ENCODE data around the gene SPTBN1.

Gene SPTBN1

DNA sequence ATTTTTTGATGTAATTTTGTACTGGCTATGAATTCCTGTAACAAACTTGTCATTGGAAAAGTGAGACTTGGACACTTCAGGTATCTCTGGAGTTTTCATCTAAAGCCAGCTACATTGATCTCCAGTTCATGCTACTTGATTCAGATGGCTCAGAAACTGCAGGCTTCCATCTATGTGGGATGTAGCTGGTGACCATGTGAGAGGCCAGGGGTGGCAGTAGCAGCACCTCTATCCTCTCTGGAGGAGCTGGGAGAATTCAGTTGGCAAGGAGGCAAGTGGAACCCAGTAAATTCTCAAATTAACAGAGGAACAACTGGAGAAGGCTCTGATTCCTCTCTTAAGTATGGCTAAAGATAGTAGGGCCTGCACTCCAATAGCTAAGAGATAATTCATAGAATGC lies 10.0 kb upstream of the SPTBN1 start:
- Histone ChIP-seq H3K27me3 (ENCODE audit: insufficient read depth, poor library complexity, severe bottlenecking) (no peaks in the 10 kb centered on the region), H3K4me1 (ENCODE audit: insufficient read depth, poor library complexity, severe bottlenecking) (no peaks in the 10 kb centered on the region), H3K27ac (ENCODE audit: poor library complexity, severe bottlenecking) (no peak overlapping the region), H3K36me3 (ENCODE audit: low read depth) (no peaks in the 10 kb centered on the region), H3K9me3 (ENCODE audit: severe bottlenecking) (no peaks in the 10 kb centered on the region), H3K4me3 (ENCODE audit: severe bottlenecking) (no peak overlapping the region)
- ATAC-seq (ENCODE audit: low read depth) (no peak), DNase-seq (ENCODE audit: low spot score) (no peak)
- TF ChIP-seq CTCF (IDR thresholded peaks at IDR 0.05; ENCODE audit: poor library complexity, severe bottlenecking): no peak

GRCh38 chr2:54446625-54447024 lies 9.5 kb upstream of the SPTBN1 start:
- TF ChIP-seq CTCF (IDR thresholded peaks at IDR 0.05; ENCODE audit: poor library complexity, severe bottlenecking): no peak
- DNase-seq (ENCODE audit: low spot score): no peak
- Histone ChIP-seq H3K36me3 (ENCODE audit: low read depth) (no peaks in the 10 kb centered on the region), H3K27me3 (ENCODE audit: insufficient read depth, poor library complexity, severe bottlenecking) (no peaks in the 10 kb centered on the region), H3K9me3 (ENCODE audit: severe bottlenecking) (no peaks in the 10 kb centered on the region), H3K4me3 (ENCODE audit: severe bottlenecking) (no peak overlapping the region), H3K4me1 (ENCODE audit: insufficient read depth, poor library complexity, severe bottlenecking) (no peaks in the 10 kb centered on the region), H3K27ac (ENCODE audit: poor library complexity, severe bottlenecking) (no peak overlapping the region)
- ATAC-seq (ENCODE audit: low read depth): no peak

- DNase-seq (ENCODE audit: low spot score) (no peak), ATAC-seq (ENCODE audit: low read depth) (no peak)
- Histone ChIP-seq H3K4me3 (ENCODE audit: severe bottlenecking) (peak overlapping the region; percentile 94), H3K36me3 (ENCODE audit: low read depth) (no peaks in the 10 kb centered on the region), H3K27ac (ENCODE audit: poor library complexity, severe bottlenecking) (peak overlapping the region; percentile 55), H3K9me3 (ENCODE audit: severe bottlenecking) (no peaks in the 10 kb centered on the region), H3K27me3 (ENCODE audit: insufficient read depth, poor library complexity, severe bottlenecking) (no peaks in the 10 kb centered on the region), H3K4me1 (ENCODE audit: insufficient read depth, poor library complexity, severe bottlenecking) (peaks cover 6% of the 10 kb centered on the region)
- TF ChIP-seq CTCF (IDR thresholded peaks at IDR 0.05; ENCODE audit: poor library complexity, severe bottlenecking): no peak
Observed at GRCh38 chr2:54454548-54455130, 1.5 kb upstream of the SPTBN1 start.

GRCh38 chr2:54455131-54455562 lies 980 bp upstream of the SPTBN1 start:
- H3K4me3 ChIP-seq (ENCODE audit: severe bottlenecking): peak overlapping the region; percentile 94
- H3K36me3 ChIP-seq (ENCODE audit: low read depth): no peaks in the 10 kb centered on the region
- DNase-seq (ENCODE audit: low spot score): no peak
- H3K9me3 ChIP-seq (ENCODE audit: severe bottlenecking): no peaks in the 10 kb centered on the region
- H3K27me3 ChIP-seq (ENCODE audit: insufficient read depth, poor library complexity, severe bottlenecking): no peaks in the 10 kb centered on the region
- ATAC-seq (ENCODE audit: low read depth): no peak
- peak overlapping the region; percentile 55 for H3K27ac ChIP-seq (ENCODE audit: poor library complexity, severe bottlenecking)
- peaks cover 6% of the 10 kb centered on the region for H3K4me1 ChIP-seq (ENCODE audit: insufficient read depth, poor library complexity, severe bottlenecking)
- TF ChIP-seq CTCF (IDR thresholded peaks at IDR 0.05; ENCODE audit: poor library complexity, severe bottlenecking): no peak

DNA sequence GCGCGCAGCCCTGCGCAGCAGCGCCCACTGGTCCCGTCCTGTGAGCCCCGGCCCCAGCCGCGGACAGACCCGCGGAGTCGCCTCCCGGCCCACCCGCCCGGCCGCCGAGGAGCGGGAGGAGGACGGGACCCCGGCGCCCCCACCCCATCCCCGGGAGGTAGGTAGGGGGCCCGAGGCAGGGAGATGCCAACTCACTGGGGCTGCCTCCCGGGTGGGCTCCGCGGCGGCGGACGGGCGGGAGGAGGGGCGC lies 160 bp downstream of the SPTBN1 start:
- Histone ChIP-seq H3K27ac (ENCODE audit: poor library complexity, severe bottlenecking) (peak overlapping the region; percentile 55), H3K4me1 (ENCODE audit: insufficient read depth, poor library complexity, severe bottlenecking) (peaks cover 6% of the 10 kb centered on the region), H3K27me3 (ENCODE audit: insufficient read depth, poor library complexity, severe bottlenecking) (no peaks in the 10 kb centered on the region), H3K36me3 (ENCODE audit: low read depth) (no peaks in the 10 kb centered on the region), H3K4me3 (ENCODE audit: severe bottlenecking) (peak overlapping the region; percentile 94), H3K9me3 (ENCODE audit: severe bottlenecking) (no peaks in the 10 kb centered on the region)
- no peak for TF ChIP-seq CTCF (IDR thresholded peaks at IDR 0.05; ENCODE audit: poor library complexity, severe bottlenecking)
- DNase-seq (ENCODE audit: low spot score) (no peak), ATAC-seq (ENCODE audit: low read depth) (no peak; the same call in 2 of the 3 replicates)

Data from RWPE2 (cell line).